Right lobe of liver (tissue), 6 donors: Measurements from ENCODE around the gene RPLP2. TPM values are rescaled to one million over a fixed set of nuclear protein-coding genes. Genes with fewer than 3 reads are reported as not detected.

Source experiments
- ATAC-seq, 4 donors: fragments of 200-7000 bp; cut with Tn5 transposase; one replicate each; pipeline ENCODE4 v1.9.1; 2020; ENCODE audit warnings: mild to moderate bottlenecking in 4 of 4, moderate library complexity in 4 of 4
- DNase-seq, 3 donors: peaks; one replicate each; pipeline ENCODE4 v3.0.0-alpha.2; 2020
- H3K27ac ChIP-seq, 3 donors: fragments of 200-600 bp; one replicate each; pipeline ENCODE4 v1.8.0; 2022
- H3K27me3 ChIP-seq, 2 donors: fragments of 200-600 bp; one replicate each; pipeline ENCODE4 v1.8.0; 2022
- H3K36me3 ChIP-seq, 4 donors: fragments of 200-600 bp; sonication (generic) in 1 of 4; one replicate each; pipeline versions ENCODE4 v1.5.1 to v1.8.0; 2017 to 2022; ENCODE audit warnings: control low read depth in 1 of 4
- H3K4me1 ChIP-seq, 4 donors: fragments of 200-600 bp; sonication (generic) in 1 of 4; one replicate each; pipeline versions ENCODE4 v1.5.1 to v1.8.0; 2017 to 2022; ENCODE audit warnings: control low read depth in 1 of 4
- H3K4me3 ChIP-seq, 3 donors: fragments of 200-600 bp; one replicate each; pipeline ENCODE4 v1.8.0; 2022
- H3K9me3 ChIP-seq, 4 donors: fragments of 200-600 bp; sonication (generic) in 1 of 4; one replicate each; pipeline versions ENCODE4 v1.5.1 to v1.8.0; 2017 to 2022; ENCODE audit warnings: control low read depth in 1 of 4
- CTCF ChIP-seq, 4 donors: fragments of 200-600 bp in 3 of 4; fragments of 450-650 bp in 1 of 4; IDR thresholded peaks; one replicate each; pipeline versions ENCODE4 v1.5.1 to v1.8.0; 2016 to 2022; ENCODE audit warnings: antibody characterized with exemption in 4 of 4, mild to moderate bottlenecking in 2 of 4
- POLR2A ChIP-seq: fragments of 450-650 bp; IDR thresholded peaks from one replicate; pipeline ENCODE4 v1.6.1; 2017; ENCODE audit warnings: antibody characterized with exemption, mild to moderate bottlenecking
- WGBS: methylation state at CpG from one replicate; pipeline ENCODE4 v1.1.6; 2018; ENCODE audit warnings: low coverage, low lambda C conversion rate; ENCODE audit not compliant: insufficient coverage; ENCODE audit errors: missing lambda C conversion rate; 5-methylcytosine and 5-hydroxymethylcytosine counted together
- intact Hi-C, 2 donors: fragments of 100-400 bp; cut with DNase I; formaldehyde crosslinking; loops; one replicate each; pipeline versions ENCODE4 v1.11.2 to v1.14.1; 2022
- long read RNA-seq: library from polyadenylated mRNA; unstranded; transcript quantifications from one replicate; pipeline ENCODE4 v2.0.0, GENCODE V29; 2019
- total RNA-seq, 6 experiments: library from RNA; depleted of rRNA in 2 of 6; stranded (reverse); fragments of >200 nt in 2 of 6; fragmentation: NEBNext Ultra II Directional in 3 of 6; extraction: Animal tissue kit (Norgen Biotek cat#: 25700) in 3 of 6; gene quantifications; one replicate each; pipeline versions ENCODE4 v1.1.0 to v1.2.4, GENCODE V29; 2016 to 2023
- donor health status: DM: no; HTN: yes; CAD: no.
- donor health status: DM: no; HTN: no; CAD: no.
- donor health status: DM: no; HTN: no; CAD: no.
- donor health status: DM: no; HTN: yes; CAD: no.
- donor health status: DM: no; HTN: yes; CAD: no.

RPLP2 gene
- total RNA-seq, result 100 to 1,000 TPM; 212 to 574 (median 457) TPM
- long read RNA-seq, transcript RPLP2-201 (5 exons, 781 nt), result major isoform, 454 of 476 reads
- long read RNA-seq, partial matches to known transcripts, result 1 of 476 reads
- long read RNA-seq, other reads (novel, unspliced or antisense), result 18 of 476 reads

DNA sequence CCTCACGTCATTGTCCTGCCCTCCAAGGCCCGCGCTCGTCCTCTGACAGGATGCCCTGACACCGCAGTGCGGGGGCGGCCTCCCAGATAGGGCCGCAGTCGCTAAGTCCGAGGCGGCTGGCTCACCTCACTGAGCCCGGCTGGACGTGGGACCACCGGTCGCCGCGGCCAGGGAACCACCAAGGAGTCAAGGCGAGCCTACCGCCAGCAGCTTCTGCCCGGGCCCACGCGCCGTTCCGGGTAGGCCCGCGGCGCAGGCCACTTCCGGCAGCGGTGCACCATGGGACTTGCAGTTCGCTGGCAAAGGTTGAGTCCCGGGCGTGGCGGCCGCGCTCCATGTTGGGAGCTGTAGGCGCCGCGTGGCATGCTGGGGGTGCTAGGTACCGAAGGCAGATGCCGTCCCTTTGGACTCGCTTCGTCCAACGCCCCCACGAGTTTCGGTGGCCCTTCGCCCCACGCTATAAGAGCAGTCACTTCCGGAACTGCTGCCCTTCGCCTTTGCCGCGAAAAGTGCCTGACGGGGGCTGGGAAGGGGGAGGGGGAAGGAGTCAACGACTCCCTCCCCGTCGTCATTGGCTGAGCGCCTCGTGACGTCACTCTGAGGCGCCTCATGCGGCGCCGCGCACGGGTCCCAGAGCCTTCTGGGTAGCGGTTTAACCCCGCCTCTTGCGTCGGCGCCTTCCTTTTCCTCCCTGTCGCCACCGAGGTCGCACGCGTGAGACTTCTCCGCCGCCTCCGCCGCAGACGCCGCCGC lies at the start of gene RPLP2:
Gene RPLP2, plus strand, starts transcription at position 681 of the 753 bp plus-strand sequence. CDS start 268 bp downstream, outside the sequence.
- peak; percentile 86 to 91 (median 90) for ATAC-seq
- intact Hi-C loops, result no loop called here
- H3K4me1 ChIP-seq, result peaks cover 0 to 28% (median 11%) of the 10 kb centered on the region in 4 donors
- peak within 1 kb of the TSS; percentile 91 to 95 (median 94) for H3K27ac ChIP-seq
- H3K36me3 ChIP-seq, result peaks cover 0 to 29% (median 0%) of the 10 kb centered on the region in 4 donors
- no peak for TF ChIP-seq CTCF (IDR thresholded peaks at IDR 0.05)
- peak; percentile 80 for TF ChIP-seq POLR2A
- DNase-seq, result peak; percentile 98 to 99 (median 99)
- H3K9me3 ChIP-seq, result no peaks in the 10 kb centered on the region
- H3K4me3 ChIP-seq, result peak within 1 kb of the TSS; percentile 84 to 100 (median 99)
- no peaks in the 10 kb centered on the region for H3K27me3 ChIP-seq
- 0% methylated on average over 9 of the region's 81 CpGs for WGBS

- Histone ChIP-seq H3K36me3 (peaks cover 0 to 87% (median 28%) of the 10 kb centered on the region in 4 donors), H3K27ac (no peak overlapping the region), H3K9me3 (no peaks in the 10 kb centered on the region), H3K27me3 (no peaks in the 10 kb centered on the region), H3K4me1 (peaks cover 0 to 15% (median 3%) of the 10 kb centered on the region in 4 donors), H3K4me3 (no peak overlapping the region)
- no peak for TF ChIP-seq CTCF (IDR thresholded peaks at IDR 0.05)
- TF ChIP-seq POLR2A, result no peak
- DNase-seq (no peak), ATAC-seq (no peak)
- intact Hi-C loops, result no loop called here
Measured at GRCh38 chr11:760236-760635, 49.5 kb upstream of the RPLP2 start.

DNA sequence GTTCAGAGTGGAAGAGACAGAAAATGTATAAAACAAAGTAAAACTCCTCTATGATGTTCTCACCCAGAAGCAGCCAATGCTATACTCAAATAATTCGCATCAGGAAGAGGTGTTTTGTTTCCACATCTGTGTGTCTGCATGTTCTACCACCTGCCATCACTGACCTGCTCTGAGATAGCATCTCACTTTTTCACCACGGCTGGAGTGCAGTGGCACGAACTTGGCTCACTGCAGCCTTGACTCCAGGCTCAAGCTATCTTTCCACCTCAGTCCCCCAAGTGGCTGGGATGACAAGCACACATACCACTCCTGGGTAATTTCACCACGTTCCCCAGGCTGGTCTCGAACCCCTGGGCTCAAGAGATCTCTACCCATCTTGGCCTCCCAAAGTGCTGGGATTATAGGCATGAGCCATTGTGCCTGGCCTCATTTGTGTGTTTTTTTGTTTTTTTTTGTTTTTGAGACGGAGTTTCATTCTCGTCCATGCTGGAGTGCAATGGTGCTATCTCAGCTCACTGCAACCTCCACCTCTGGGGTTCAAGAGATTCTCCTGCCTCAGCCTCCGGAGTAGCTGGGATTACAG lies 48.1 kb upstream of the RPLP2 start:
- Histone ChIP-seq H3K9me3 (no peaks in the 10 kb centered on the region), H3K4me1 (peaks cover 0 to 2% (median 0%) of the 10 kb centered on the region in 4 donors), H3K36me3 (peaks cover 0 to 88% (median 28%) of the 10 kb centered on the region in 4 donors), H3K4me3 (no peak overlapping the region), H3K27ac (no peak overlapping the region), H3K27me3 (no peaks in the 10 kb centered on the region)
- DNase-seq (no peak), ATAC-seq (no peak)
- intact Hi-C loops, result no loop called here
- 90% methylated on average over 7 of the region's 8 CpGs for whole genome bisulfite sequencing
- TF ChIP-seq POLR2A (no peak), CTCF (IDR thresholded peaks at IDR 0.05) (no peak)

GRCh38 chr11:762421-763072 lies 47.2 kb upstream of the RPLP2 start:
- 39% methylated on average over 5 of the region's 10 CpGs for WGBS
- peaks cover 0 to 87% (median 24%) of the 10 kb centered on the region in 4 donors for H3K36me3 ChIP-seq

More at GRCh38 chr11:762421-763072, 47.2 kb upstream of the RPLP2 start:
- H3K9me3 ChIP-seq, result no peaks in the 10 kb centered on the region
- no peaks in the 10 kb centered on the region for H3K27me3 ChIP-seq
- ATAC-seq (peak; percentile 25 to 43 (median 28)), DNase-seq (peak in 1 of 3 donors; percentile 50)
- H3K4me3 ChIP-seq, result no peak overlapping the region
- no peaks in the 10 kb centered on the region for H3K4me1 ChIP-seq
- peak in 1 of 4 donors; percentile 9 for TF ChIP-seq CTCF (IDR thresholded peaks at IDR 0.05)
- no peak for TF ChIP-seq POLR2A
- intact Hi-C loops, result no loop called here
- no peak overlapping the region for H3K27ac ChIP-seq
